ENCODE data around the gene PARP12.

The PARP12 gene

DNA sequence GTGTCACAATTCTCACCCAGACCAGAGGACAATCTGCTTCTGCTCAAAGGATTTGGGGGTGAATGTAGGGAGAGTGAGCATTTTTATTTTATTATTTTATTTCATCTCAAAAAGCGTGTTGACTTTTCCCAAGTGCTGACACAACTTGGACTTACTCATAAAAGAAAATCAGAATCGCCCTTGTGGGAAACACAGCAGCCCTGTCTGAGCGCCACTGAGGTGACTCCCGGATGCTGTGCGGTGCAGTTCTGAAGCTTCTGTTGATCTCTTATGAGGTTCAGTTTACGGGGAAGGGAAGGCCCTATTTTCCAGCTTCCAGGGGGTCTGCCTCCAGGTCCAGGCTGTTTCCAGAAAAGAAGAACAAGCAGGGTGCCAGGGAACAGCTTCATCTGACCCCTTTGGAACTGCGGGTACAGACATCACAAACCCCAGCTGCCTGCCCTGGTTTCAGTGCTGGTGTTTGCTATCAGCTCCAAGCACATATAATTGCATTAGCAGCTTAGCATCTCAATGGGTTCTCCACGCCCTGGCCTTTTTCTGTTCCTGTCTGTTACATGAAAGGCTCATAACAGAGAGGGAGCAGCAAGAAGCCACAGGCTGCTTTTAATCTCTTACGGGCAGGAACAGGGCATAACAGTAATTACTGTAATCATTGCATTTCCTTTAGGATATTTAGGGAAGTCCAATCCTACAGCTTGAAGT, 52.4 kb downstream of the PARP12 start:
- no peak for DNase-seq

DNA sequence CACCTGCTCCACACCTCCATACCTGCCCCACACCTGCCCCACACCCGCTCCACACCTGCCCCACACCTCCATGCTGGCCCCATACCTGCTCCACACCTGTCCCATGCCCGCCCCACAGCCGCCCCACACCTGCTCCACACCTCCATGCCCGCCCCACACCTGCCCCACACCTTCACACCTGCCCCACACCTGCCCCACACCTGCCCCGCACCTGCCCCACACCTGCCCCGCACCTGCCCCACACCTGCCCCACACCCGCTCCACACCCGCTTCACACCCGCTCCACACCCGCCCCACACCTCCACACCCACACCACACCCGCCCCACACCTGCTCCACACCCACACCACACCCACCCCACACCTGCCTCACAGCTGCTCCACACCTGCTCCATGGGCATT, 53.0 kb downstream of the PARP12 start:
- no peak for DNase-seq

DNA sequence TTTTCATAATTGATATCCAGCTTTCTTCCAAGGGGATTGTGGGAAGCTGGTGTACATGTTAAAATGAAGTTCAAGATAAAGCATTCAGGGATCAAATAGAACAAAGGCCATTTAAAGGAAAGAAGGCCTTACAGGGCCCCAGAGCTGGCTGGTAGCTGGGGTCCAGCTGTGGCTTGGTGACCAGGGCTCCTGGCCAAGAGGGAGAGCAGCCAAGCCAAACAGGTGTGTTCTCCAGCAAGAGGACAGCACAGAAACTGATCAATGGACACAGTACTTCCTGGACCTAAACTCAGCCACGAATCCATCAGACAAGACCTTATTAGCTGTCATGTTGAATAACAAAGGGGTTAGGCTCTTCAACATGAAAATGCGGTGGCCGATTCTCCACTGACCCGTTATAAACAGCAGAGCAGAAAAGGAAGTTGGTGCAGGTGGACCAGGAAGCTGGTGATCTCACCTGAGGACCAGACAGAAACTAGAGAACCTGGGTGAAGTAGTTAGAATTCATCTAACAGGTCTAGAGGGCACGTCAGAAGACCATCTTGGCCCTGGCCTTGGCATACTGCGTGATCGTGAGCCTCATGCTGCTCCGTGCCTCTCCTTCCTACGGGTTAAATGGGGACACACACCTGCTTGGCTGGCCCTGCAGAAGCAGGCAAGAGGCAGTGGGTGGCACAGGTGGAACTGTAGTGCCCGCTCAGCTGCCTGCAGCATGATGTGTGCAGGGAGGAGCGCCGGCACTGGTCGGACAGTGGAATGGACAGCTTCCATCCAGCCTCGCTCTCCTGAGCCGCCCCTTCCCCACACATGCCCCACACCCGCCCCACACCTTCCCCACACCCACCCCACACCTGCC, 53.8 kb downstream of the PARP12 start:
- no peak for DNase-seq

DNA sequence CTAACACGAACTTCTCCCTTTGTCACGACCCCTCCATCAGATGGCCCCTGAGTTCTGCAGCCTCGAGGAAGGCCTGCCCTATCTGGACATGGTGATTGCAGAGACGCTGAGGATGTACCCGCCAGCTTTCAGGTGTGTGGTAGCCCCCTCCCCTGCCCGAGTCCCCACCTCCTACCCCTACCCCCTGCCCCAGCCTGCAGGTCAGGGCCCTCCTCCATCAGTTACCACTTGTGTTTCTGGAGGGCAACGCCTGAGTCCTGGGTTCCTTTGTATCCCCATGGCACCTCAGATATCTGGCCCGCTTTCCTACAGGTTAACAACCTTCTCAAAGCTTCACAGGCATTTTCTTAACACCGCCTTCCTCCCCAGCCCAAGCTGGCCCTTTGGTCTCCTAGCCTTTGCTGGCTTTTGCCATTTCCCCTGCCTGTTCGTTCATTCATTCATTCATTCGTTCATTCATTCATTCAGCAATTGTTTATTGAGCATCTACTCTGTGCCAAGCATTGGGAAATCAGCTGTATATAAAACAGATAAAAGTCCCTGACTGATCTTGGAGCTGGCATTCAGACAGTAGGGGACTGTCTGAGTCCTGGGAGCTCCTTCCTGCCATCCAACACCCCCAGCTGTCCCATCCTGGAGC, 55.6 kb downstream of the PARP12 start:
- no peak for DNase-seq

DNA sequence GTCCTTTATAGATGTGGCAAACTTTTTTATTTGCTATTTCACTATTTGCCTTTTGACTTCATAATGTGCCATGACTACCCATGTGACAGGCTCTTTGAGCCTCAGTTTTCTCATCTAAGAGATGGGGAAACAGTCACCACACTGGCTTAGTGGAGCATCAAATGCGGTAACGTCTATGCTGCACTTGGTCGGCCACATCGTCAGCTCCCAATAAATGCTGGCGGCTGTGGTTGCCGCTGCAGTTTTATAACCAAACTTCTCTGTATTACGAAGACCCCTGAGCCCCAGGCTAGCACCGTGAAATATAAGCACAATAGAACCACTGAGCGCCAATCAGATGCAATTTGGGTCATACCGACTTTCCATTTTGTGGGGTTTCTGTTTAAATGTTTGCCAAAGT, 56.2 kb downstream of the PARP12 start:
- DNase-seq = no peak

DNA sequence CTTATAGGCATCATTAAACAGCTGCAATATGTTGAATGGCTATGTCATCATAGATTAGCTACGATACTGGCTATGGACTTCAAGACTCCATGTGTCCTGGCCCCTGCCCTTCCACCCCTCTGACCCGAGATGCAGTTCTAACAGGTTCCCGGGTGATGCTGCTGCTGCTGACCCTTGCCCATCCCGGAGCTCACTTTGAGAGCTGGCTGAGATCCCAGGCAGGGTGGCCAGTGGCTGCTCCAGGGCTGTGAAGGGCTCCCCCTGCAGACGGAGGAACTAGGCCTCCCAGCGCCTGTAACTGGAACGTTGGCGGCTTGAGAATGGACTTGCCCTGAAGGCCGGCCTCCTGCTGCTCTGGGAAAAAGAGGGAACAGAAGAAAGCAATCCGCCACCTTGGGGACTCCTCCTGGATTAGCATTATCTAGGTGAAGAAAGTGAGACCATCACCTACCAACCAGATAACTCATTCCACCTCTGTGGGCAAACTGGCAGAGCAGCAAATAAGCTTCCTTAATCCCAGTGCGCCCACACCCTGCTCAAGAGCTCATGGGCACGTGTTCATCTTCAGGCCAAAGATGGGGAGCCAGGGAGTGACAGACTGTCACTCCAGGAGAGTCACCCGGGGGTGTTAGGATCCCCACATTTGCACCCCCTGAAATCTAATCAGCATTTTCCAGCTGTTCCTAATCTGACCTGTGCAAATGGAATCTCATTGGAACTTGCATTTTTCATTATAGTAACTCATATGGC, 56.8 kb downstream of the PARP12 start:
- no peak for DNase-seq

DNA sequence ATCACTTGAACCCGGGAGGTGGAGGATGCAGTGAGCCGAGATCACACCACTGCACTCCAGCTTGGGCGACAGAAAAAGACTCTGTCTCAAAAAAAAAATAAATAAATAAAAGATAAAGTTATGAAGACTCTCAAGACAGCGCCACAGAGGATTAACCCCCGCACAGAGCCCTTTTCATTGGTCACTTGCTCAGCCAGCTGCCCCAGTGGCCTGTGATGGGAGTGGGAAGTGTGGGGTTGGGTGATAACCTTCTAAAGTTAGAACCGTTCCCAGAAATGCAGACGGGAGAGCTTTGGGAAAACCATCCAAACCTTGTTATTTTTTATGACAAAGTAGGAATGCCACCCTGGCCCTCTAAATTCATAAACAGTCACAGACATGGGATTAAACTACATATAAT, 57.4 kb downstream of the PARP12 start:
- DNase-seq = no peak

DNA sequence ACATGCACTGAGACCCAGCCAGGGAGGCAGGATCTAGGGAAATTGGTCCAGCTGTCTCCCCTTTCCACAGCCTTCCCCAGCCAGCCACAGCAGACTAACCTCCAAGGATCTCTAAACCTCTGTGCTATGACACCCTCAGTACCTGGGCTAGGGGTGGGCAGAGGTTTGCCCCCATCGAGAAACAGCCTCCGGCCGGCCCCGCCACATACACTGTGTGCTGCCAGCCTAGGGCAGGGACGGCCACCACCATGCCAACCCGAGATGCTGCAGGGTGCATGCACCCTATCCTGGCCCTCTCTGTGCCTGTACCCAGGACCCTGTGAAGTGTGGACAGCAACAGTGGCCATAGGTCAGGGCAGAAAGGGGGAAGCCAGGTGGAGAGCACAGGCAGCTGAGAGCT, 58.1 kb downstream of the PARP12 start:
- DNase-seq = no peak

DNA sequence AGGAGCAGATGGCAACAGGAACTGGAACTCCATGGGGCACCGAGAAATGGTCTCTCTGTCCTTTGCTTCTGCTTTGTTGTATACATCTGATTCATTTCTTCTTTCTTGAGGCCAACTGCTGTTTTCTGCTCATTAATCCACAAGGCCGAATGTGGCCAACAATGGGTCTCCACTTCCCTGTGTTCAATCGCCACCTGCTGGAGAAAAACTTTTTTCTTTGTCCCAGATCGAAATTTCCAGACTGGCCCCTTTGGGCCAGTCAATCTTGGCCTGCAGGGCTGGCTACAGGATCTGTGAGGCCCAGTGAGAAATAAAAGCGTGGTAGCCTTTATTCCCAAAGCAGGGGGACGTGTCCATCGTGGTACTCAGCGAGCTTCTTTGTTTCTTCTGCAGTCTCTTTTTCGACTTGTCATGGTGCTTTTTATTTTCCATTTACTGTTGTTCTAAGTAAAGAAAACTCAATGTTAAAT, 58.8 kb downstream of the PARP12 start:
- DNase-seq = no peak

DNA sequence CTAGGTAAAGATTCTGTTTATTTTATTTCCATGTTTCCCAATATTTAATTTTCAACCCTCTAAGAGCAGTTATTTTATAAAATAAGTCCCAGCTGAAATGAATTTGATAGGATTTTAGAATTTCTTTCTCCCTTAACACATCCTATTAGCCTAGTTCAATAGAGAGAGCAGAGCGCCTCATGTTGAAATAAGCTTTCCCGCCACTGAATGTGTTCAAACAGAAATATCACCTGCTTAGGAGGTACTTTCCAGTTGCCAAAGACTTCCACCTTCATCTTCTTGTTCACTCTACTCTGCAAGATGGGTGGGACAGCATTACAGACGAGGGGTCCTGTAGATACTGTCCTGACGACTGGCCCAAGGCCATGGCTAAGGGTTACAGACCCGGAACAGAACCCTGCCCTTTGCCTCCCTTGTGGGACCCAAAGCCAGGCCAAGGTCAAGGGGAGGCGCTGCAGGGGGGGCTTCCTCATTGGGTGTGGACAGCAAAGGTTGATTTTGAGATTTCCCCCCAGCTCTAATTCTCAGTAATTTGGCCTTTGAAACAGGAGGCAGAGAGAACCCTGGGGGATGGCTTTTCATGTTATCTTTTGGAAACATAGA, 62.0 kb downstream of the PARP12 start:
- no peak for DNase-seq

DNA sequence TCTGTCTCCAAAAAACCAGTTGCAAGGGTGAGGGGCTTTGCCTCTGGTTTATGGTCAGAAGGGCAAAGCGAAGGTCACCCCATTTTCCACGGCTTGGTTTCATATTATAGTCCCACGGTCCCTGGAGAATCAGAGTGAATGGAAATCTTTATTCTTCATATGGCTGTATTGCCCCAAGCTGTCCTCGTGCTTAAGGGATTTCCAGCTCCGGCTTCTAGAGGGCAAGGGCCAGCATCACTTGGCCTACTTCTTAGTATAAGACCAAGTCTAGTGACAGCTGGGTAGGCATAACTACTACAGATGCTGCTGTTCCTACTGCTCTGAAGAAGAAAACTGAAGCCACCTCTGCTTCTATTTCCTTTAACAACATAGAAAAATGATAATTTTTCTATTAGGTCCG, 63.2 kb downstream of the PARP12 start:
- DNase-seq = no peak

DNA sequence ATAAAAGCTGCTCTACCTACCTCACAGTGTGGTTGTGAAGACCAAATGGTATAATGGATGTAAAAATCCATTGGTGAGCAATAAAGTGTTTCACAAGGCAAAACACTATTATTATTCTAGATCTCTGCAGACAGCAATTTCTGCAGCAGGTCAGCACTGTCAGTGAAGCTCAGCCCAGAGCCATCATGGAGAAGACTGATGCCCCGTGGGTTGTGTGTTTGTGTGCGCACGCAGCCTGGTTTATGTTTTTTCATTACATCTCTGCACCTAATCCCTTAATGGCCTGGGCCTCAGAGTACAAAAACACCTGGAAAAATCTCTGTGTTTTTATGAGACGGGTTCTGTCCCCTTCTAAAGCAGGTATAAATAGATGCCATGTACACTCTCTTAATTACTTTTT, 64.2 kb downstream of the PARP12 start:
- no peak for DNase-seq

DNA sequence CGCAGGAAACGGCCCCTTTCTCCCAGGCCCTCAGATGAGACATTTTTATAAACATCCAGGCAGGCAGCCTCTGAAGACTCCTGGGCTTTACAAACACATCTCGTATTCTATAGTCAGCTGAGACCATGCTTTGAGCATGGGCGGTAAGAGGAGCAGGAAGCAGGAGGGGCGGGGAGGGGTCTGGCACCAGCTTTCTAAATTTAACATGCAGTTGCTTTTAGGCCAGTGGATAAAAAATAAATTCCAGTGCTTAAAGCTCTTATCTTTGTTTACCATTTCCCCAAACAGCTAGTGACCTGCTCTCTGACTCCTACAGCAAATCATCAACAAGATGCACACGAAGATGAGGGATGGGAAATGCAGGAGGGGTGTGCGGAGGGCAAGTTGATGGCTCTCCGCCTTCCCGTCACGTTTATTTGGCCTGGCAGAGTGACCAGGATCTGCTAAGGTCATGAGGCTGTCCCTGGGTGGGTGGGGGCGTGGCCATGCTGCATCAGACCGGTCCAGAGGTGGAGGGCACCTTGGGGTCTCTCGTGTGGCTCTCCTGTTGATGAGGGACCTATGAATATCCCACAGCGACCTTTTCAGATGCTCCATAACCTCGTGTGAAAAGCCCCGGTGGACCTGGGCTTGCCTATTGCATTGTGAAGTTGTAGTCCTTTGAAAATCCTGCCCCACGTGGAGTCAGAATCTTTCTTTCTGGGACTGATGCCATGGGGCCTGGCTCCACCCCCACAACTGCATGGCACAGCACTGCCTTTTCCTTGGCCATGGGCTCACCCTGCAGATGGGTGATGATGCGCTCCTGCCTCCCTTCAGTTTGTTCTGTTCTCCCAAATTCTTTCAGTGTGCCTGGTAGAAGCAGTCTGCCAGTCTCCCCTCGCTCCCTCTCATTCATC, 67.5 kb downstream of the PARP12 start:
- no peak for DNase-seq

DNA sequence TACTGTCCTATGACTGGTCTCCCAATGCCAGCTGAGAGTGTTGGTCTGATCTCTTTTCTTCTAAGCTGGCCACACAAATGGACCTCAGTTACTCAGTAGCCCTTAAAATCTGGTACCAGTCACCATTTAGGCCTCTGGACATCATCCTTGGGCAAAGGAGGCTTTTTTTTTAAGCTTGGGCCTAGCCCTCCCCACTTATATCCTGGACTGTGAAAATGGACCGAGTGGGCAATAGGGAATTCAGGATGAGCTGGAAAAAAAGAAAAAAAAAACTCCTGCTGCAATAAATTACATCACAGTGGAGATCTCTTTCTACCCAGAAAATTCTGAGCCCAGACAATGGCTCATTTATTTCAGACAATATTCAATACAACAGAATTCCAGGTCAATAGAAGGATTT, 68.4 kb downstream of the PARP12 start:
- no peak for DNase-seq

DNA sequence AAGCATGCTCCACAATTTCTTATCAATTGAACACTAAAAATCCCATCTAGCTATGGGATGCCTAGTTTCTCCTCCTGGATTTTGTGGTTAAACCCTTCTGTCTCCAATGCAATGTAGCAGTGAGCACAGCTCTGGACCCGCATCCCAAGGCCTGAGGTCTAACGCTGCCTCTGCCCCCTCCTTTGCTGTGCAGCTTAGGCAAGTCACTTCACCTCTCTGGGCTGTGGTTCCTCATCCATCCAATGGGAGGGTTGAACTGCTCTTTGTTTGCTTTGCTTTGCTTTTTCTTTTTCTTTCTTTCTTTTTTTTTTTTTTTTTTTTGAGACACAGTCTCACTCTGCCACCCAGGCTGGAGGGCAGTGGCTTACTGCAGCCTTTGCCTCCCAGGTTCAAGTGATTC, 69.2 kb downstream of the PARP12 start:
- no peak for DNase-seq

DNA sequence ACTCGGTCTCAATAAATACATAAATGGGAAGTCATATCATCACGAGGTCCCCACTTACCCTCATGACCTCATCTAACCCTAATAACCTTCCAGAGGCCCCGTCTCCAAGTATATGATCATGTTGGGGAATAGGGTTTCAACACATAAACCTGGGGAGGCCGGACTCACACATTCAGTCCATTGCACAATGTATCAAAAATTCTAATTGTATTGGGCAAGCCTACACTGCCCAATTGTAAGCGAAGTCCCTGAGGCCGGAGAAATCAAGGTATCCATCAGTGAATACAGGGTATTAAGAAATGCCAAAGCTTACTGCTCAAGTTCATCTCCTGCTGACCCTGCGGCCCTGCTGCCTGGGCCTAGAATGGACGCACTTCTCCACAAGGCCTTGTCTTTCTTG, 69.6 kb downstream of the PARP12 start:
- no peak for DNase-seq

DNA sequence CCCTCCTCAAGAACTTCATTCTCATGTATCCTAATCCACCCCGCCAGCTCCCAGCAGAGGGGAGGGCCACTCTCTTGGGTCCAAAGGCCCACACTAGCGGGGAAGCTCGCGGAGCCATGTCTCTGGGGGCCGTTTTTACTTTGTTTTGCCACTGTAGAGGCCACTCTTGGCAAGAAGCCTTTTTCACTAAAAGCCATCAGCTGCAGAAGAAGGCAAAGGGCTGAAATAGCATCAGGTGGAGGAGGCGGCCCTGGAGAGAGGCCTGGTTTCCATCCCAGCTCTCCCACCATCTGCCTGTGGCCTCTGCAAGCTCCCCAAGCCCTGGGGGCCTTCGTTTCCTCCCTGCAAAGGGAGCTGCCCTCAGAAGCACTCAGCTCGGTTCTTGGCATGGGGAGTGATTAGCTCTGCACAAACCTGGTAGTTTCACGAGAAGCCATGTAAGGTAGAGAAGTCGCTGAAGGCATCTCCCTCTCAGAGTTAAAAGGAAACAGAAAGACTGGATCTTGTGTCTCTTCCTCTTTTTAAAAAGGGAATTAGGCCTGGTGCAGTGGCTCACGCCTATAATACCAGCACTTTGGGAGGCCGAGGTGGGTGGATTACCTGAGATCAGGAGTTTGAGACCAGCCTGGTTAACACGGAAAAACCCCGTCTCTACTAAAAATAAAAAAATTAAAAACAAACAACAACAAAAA, 70.3 kb downstream of the PARP12 start:
- no peak for DNase-seq

DNA sequence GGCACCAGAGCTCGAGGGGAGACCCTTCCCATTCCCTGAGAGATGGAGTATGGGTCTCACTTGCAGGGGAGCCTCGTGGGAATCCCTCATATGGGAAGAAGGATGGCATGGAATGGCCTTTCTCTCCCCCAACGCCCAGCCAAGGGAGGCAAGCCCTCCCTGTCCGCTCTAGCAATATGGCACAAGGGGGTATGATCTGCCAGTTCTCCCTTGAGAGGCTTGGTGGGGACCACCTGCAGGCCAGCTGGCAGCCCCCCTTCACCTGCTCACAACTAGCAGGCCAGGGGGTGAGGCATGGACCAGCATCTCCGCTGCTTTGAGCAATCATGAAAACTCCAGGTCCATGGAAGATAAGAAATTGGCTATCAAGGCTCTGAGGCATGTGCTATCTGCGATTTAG, 70.8 kb downstream of the PARP12 start:
- no peak for DNase-seq

DNA sequence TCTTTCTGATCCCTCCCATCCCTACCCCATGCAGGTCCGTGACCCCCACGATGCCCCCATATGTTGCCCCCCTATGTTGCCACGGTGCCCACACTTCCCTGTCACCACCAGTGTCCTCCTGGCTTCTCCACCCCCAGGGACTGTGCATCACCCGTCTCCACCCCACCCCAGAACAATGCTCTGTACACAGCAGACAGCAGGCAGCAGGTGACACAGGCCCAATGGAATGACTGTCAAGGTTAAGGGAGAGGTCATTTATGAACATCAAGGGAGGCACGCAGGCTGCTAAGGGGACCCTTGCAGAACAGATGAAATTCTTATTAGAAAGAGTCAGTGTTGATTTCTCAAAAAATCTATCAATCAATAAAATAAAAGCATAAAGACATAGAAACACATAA, 71.5 kb downstream of the PARP12 start:
- no peak for DNase-seq

DNA sequence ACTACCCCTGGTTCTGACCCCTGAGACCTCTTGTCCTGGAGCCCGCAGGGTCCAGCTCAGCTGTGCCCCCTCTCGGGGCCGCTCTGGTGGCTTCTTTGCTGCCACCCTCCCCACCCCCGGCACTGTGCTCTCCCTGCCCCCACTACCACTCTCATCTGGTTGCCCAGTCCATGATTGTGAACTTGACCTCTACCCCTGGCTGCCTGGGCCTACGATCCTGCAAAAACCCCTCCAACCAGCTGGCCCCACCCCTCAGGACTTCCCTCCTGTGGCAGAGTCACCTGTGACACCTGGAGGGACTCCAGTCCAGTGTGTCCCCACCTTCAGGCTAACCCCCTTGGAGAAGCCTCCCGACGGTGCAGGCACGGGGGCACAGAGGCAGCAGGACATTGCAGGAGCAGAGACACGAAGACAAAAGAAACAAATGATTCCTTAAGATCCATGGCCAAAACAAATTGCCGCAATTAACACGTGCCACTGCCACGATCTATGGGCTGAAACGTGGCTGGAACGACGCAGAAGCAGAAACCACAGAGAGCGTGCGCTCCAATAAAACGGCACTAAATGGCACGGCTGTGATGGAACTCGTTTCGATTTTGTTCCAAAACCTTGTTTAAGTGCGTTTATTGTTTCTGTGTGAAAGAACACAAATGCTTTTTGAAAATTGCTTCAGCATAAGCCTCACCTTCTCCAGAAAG, 72.0 kb downstream of the PARP12 start:
- no peak for DNase-seq
